RKO (cell line): ENCODE data around the gene CYP2F1.
A peak's percentile ranks its signal among the peaks of the same experiment; 100 is the strongest.
"Not testable (repeated sequence)": the region's sequence is repeated elsewhere in the genome, so short reads cannot be mapped to it uniquely, and the experiment has no call there.

Source experiments
- DNase-seq: peaks from one replicate; pipeline ENCODE4 v3.0.0-alpha.2; 2016; ENCODE audit warnings: low spot score

CYP2F1 gene

GRCh38 chr19:41114132-41114531 is at the start of gene CYP2F1:
TSS of gene CYP2F1 (plus strand) at chr19:41114432. CDS start at chr19:41116189, 1,757 bp downstream.
- no peak for DNase-seq

GRCh38 chr19:41064974-41065569 is 49.2 kb upstream of the CYP2F1 start:
- no peak for DNase-seq

GRCh38 chr19:41076286-41076685 is 37.9 kb upstream of the CYP2F1 start:
- no peak for DNase-seq

- DNase-seq: no peak
These were observed 30.7 kb upstream of the CYP2F1 start for GRCh38 chr19:41083516-41083915.

- no peak for DNase-seq
These were observed 28.4 kb upstream of the CYP2F1 start for GRCh38 chr19:41085748-41086415.

GRCh38 chr19:41088151-41088550 is 26.1 kb upstream of the CYP2F1 start, which contains the start of gene CYP2A13:
TSS of gene CYP2A13 (plus strand) at chr19:41088451. CDS start at chr19:41088472, 21 bp downstream.
- DNase-seq: no peak

- DNase-seq: no peak
These were observed 24.3 kb upstream of the CYP2F1 start for GRCh38 chr19:41089959-41090358.

GRCh38 chr19:41095703-41096102 is 18.5 kb upstream of the CYP2F1 start:
- no peak for DNase-seq

- DNase-seq: no peak
These were observed 17.9 kb upstream of the CYP2F1 start for GRCh38 chr19:41096353-41096752.

GRCh38 chr19:41097302-41097701 is 16.9 kb upstream of the CYP2F1 start:
- DNase-seq: no peak

- DNase-seq: no peak
These were observed 15.5 kb upstream of the CYP2F1 start for GRCh38 chr19:41098762-41099161.

- not testable (repeated sequence) for DNase-seq
These were observed 12.0 kb upstream of the CYP2F1 start for GRCh38 chr19:41102210-41102609.

- no peak for DNase-seq
These were observed 8.1 kb upstream of the CYP2F1 start for GRCh38 chr19:41106177-41106576.

- DNase-seq: no peak
These were observed 2.9 kb upstream of the CYP2F1 start for GRCh38 chr19:41111296-41111695.

- no peak for DNase-seq
These were observed 2.4 kb upstream of the CYP2F1 start for GRCh38 chr19:41111750-41112295.

GRCh38 chr19:41112728-41113290 is 1.4 kb upstream of the CYP2F1 start:
- no peak for DNase-seq

- no peak for DNase-seq
These were observed 2.0 kb downstream of the CYP2F1 start for GRCh38 chr19:41116261-41116660.

GRCh38 chr19:41120929-41121911 is 7.0 kb downstream of the CYP2F1 start:
- not testable (repeated sequence) for DNase-seq

- DNase-seq: not testable (repeated sequence)
These were observed 8.6 kb downstream of the CYP2F1 start for GRCh38 chr19:41122846-41123245.

- DNase-seq: no peak
These were observed 9.6 kb downstream of the CYP2F1 start for GRCh38 chr19:41123716-41124294.

GRCh38 chr19:41126765-41127203 is 12.6 kb downstream of the CYP2F1 start:
- DNase-seq: peak; percentile 14
